ENCODE results near the gene DPP3.

Gene DPP3

GRCh38 chr11:66556086-66556485 lies 75.9 kb downstream of the DPP3 start:
- no peaks in the 10 kb centered on the region for H3K27me3 ChIP-seq (replicated peaks; ENCODE audit: control insufficient read depth, insufficient read depth, low read length)
- TF ChIP-seq CTCF (IDR thresholded peaks at IDR 0.05; ENCODE audit: insufficient read depth, low read length, poor library complexity, severe bottlenecking), result no peak
- DNase-seq (ENCODE audit: extremely low read depth, insufficient read length), result no peak
- no peaks in the 10 kb centered on the region for H3K36me3 ChIP-seq (ENCODE audit: control insufficient read depth, insufficient read depth, low read length)
- no peak overlapping the region for H3K4me3 ChIP-seq (replicated peaks; ENCODE audit: low read depth, low read length)

- no peak for TF ChIP-seq CTCF (IDR thresholded peaks at IDR 0.05; ENCODE audit: insufficient read depth, low read length, poor library complexity, severe bottlenecking)
- H3K27me3 ChIP-seq (replicated peaks; ENCODE audit: control insufficient read depth, insufficient read depth, low read length), result no peaks in the 10 kb centered on the region
- no peak for DNase-seq (ENCODE audit: extremely low read depth, insufficient read length)
- H3K36me3 ChIP-seq (ENCODE audit: control insufficient read depth, insufficient read depth, low read length), result no peaks in the 10 kb centered on the region
- no peak overlapping the region for H3K4me3 ChIP-seq (replicated peaks; ENCODE audit: low read depth, low read length)
Measured at GRCh38 chr11:66557733-66558326, 77.6 kb downstream of the DPP3 start.

Data from GM06990 (cell line).